GM23248 (cell line): ENCODE measurements around the gene TSPAN13. TPM values are rescaled to one million over a fixed set of nuclear protein-coding genes. Genes with fewer than 3 reads are reported as not detected.

Experiments used
- DNase-seq: peaks from one replicate; pipeline ENCODE4 v3.0.0-alpha.2; 2015
- H2AFZ ChIP-seq: fragments of 200-600 bp; sonication (generic); 2 replicates; pipeline ENCODE4 v1.6.1; 2016; ENCODE audit warnings: antibody characterized with exemption
- H3F3A ChIP-seq: fragments of 200-600 bp; sonication (generic); 2 replicates; pipeline ENCODE4 v1.6.1; 2016; ENCODE audit warnings: mild to moderate bottlenecking, antibody characterized with exemption, mixed run types; ENCODE audit not compliant: insufficient read depth
- H3K27ac ChIP-seq: fragments of 200-600 bp; sonication (generic); 2 replicates; pipeline ENCODE4 v1.5.1; 2016; ENCODE audit warnings: mild to moderate bottlenecking
- H3K27me3 ChIP-seq: fragments of 200-600 bp; sonication (generic); replicated peaks from 2 replicates; pipeline ENCODE4 v1.6.1; 2016; ENCODE audit warnings: mild to moderate bottlenecking; ENCODE audit not compliant: insufficient read depth
- H3K36me3 ChIP-seq: fragments of 200-600 bp; sonication (generic); 2 replicates; pipeline ENCODE4 v1.6.1; 2016; ENCODE audit warnings: low read depth, mild to moderate bottlenecking
- H3K4me1 ChIP-seq: fragments of 200-600 bp; sonication (generic); 2 replicates; pipeline ENCODE4 v1.6.1; 2016; ENCODE audit warnings: mild to moderate bottlenecking; ENCODE audit not compliant: insufficient read depth
- H3K4me2 ChIP-seq: fragments of 200-600 bp; sonication (generic); one replicate; pipeline ENCODE4 v1.6.1; 2016; ENCODE audit warnings: mild to moderate bottlenecking; ENCODE audit not compliant: unreplicated experiment
- H3K4me3 ChIP-seq: fragments of 200-600 bp; sonication (generic); 2 replicates; pipeline ENCODE4 v1.5.1; 2016; ENCODE audit warnings: mild to moderate bottlenecking
- H3K79me2 ChIP-seq: fragments of 200-600 bp; sonication (generic); 2 replicates; pipeline ENCODE4 v1.6.1; 2016; ENCODE audit warnings: mild to moderate bottlenecking; ENCODE audit not compliant: insufficient read depth
- H3K9ac ChIP-seq: fragments of 200-600 bp; sonication (generic); 2 replicates; pipeline ENCODE4 v1.6.1; 2016; ENCODE audit warnings: mild to moderate bottlenecking
- H3K9me2 ChIP-seq: fragments of 200-600 bp; sonication (generic); 2 replicates; pipeline ENCODE4 v1.6.1; 2016; ENCODE audit warnings: mixed run types, mild to moderate bottlenecking, moderate library complexity; ENCODE audit not compliant: insufficient read depth
- H3K9me3 ChIP-seq: fragments of 200-600 bp; sonication (generic); one replicate; pipeline ENCODE4 v1.6.1; 2017; ENCODE audit warnings: low read depth
- H4K20me1 ChIP-seq: fragments of 200-600 bp; sonication (generic); 2 replicates; pipeline ENCODE4 v1.6.0; 2016; ENCODE audit not compliant: insufficient read depth
- EZH2 ChIP-seq: fragments of 200-600 bp; sonication (generic); IDR thresholded peaks from 2 replicates; pipeline ENCODE4 v1.6.1; 2018; ENCODE audit warnings: antibody characterized with exemption, mild to moderate bottlenecking; ENCODE audit not compliant: insufficient read depth, poor library complexity, severe bottlenecking
- EZH2phosphoT487 ChIP-seq: fragments of 200-600 bp; sonication (generic); IDR thresholded peaks from 2 replicates; pipeline ENCODE4 v1.6.1; 2018; ENCODE audit warnings: antibody characterized with exemption, moderate library complexity, mild to moderate bottlenecking, low read depth; ENCODE audit not compliant: insufficient read depth
- WGBS, 2 experiments: methylation state at CpG; one replicate each; pipeline ENCODE4 v1.1.6; 2015 to 2017; ENCODE audit warnings: low lambda C conversion rate in 2 of 2, low coverage in 1 of 2; ENCODE audit errors: missing lambda C conversion rate in 2 of 2; 5-methylcytosine and 5-hydroxymethylcytosine counted together
- in situ Hi-C: fragments of 300-500 bp; cut with MboI; formaldehyde crosslinking; loops from 2 replicates; pipeline ENCODE4 v1.15.0; 2020
- polyA plus RNA-seq: library from polyadenylated mRNA; unstranded; fragments of >200 nt; fragmentation: Nextera tagmentation; extraction: Ambion mirVana; gene quantifications from 2 replicates; pipeline ENCODE4 v1.2.1, GENCODE V29; 2016
- total RNA-seq: library from RNA; depleted of rRNA; stranded (reverse); fragments of >200 nt; shearing (Covaris generic); gene quantifications from 2 replicates; pipeline ENCODE4 v1.2.3, GENCODE V29; 2014; rRNA removed

TSPAN13 gene
- total RNA-seq (4.2 and 6.2 TPM in 2 replicates), polyA plus RNA-seq (9.0 and 10.2 TPM in 2 replicates)

DNA sequence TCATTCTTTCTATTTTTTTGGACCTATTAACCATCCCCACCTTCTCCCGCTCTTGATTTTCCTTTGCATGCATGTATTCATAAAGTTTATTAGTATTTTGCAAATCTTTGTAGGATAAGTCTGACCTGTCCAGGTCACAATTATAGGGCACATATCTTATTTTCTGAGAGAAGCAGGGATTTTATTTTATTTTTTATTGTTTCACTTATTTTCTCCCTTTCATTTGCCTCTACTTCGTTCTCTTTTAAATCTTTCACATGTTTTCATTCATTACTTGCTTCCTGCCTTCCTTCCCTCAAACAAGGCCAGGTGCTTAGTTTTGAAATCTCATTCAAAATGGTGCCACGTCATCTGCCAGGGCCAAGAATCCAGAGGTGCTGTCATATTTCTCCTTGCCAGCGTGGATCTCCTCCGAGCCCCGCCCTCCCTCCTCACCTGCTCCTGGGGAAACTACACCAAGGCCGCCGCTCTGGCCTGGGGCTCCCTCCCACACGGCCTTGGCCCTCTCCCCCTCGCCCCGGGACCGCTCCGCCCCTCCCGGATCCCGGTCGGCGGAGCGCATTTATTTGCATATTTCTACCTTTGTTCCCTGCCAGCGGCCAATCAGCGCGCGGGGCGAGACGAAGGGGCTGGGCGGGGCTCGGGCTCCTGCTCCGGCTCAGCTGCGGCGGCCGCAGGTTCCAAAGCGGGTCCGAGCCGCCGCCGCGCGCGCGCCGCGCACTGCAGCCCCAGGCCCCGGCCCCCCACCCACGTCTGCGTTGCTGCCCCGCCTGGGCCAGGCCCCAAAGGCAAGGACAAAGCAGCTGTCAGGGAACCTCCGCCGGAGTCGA is at the start of gene TSPAN13:
TSS of gene TSPAN13 (plus strand) at position 654 of the 830 bp plus-strand sequence. CDS start 213 bp downstream, outside the sequence.
- Histone ChIP-seq H3F3A (peaks cover 18% of the 10 kb centered on the region), H3K36me3 (no peaks in the 10 kb centered on the region), H3K9me2 (no peaks in the 10 kb centered on the region), H2AFZ (peak within 1 kb of the TSS; percentile 87), H3K27ac (no peak within 1 kb of the TSS), H3K79me2 (no peaks in the 10 kb centered on the region), H3K9me3 (no peaks in the 10 kb centered on the region), H3K4me2 (peak within 1 kb of the TSS; percentile 76), H3K4me3 (peak within 1 kb of the TSS; percentile 75), H3K27me3 (no peaks in the 10 kb centered on the region), H3K4me1 (peaks cover 8% of the 10 kb centered on the region), H4K20me1 (no peaks in the 10 kb centered on the region), H3K9ac (peak within 1 kb of the TSS; percentile 74)
- in situ Hi-C loops: no loop called here
- peak; percentile 80 for DNase-seq
- TF ChIP-seq EZH2phosphoT487: no peak
- no peak for TF ChIP-seq EZH2
- WGBS, 2 experiments: 5 to 8% methylated on average over 29 to 48 of the region's 48 CpGs

GRCh38 chr7:16708511-16708910 is 45.0 kb upstream of the TSPAN13 start:
- H3K4me3 ChIP-seq: peak overlapping the region; percentile 29; the same call in 1 of the 2 replicates
- TF ChIP-seq EZH2 (no peak), EZH2phosphoT487 (no peak)
- H3K9me2 ChIP-seq: no peaks in the 10 kb centered on the region
- H3K36me3 ChIP-seq: peaks cover 14% of the 10 kb centered on the region
- H3K4me1 ChIP-seq: peaks cover 40% of the 10 kb centered on the region
- H3F3A ChIP-seq: peaks cover 44% of the 10 kb centered on the region
- peak overlapping the region; percentile 98 for H3K27ac ChIP-seq
- WGBS, 2 experiments: 9 to 11% methylated on average over 4 of the region's 4 CpGs
- H2AFZ ChIP-seq: peak overlapping the region; percentile 60
- no peaks in the 10 kb centered on the region for H3K9me3 ChIP-seq
- in situ Hi-C loops: no loop called here
- peak overlapping the region; percentile 77 for H3K9ac ChIP-seq
- H3K79me2 ChIP-seq: no peaks in the 10 kb centered on the region
- DNase-seq: peak; percentile 76
- no peaks in the 10 kb centered on the region for H3K27me3 ChIP-seq
- 0 out of 2 replicates have a peak, but pooled peaks cover 3% of the 10 kb centered on the region for H4K20me1 ChIP-seq
- peak overlapping the region; percentile 75 for H3K4me2 ChIP-seq

GRCh38 chr7:16708980-16709379 is 44.6 kb upstream of the TSPAN13 start:
- 0 out of 2 replicates have a peak, but pooled peaks cover 3% of the 10 kb centered on the region for H4K20me1 ChIP-seq
- H3K4me1 ChIP-seq: peaks cover 40% of the 10 kb centered on the region
- peak overlapping the region; percentile 60 for H2AFZ ChIP-seq
- peaks cover 44% of the 10 kb centered on the region for H3F3A ChIP-seq
- 22 to 28% methylated on average over 3 of the region's 3 CpGs for whole genome bisulfite sequencing, 2 experiments
- no peaks in the 10 kb centered on the region for H3K27me3 ChIP-seq
- no peaks in the 10 kb centered on the region for H3K9me2 ChIP-seq
- peak overlapping the region; percentile 75 for H3K4me2 ChIP-seq
- peaks cover 13% of the 10 kb centered on the region for H3K36me3 ChIP-seq
- DNase-seq: peak; percentile 99
- peak overlapping the region; percentile 77 for H3K9ac ChIP-seq
- no peaks in the 10 kb centered on the region for H3K79me2 ChIP-seq
- H3K4me3 ChIP-seq: peak overlapping the region; percentile 29; the same call in 1 of the 2 replicates
- no peak for TF ChIP-seq EZH2
- no peak for TF ChIP-seq EZH2phosphoT487
- H3K9me3 ChIP-seq: no peaks in the 10 kb centered on the region
- peak overlapping the region; percentile 98 for H3K27ac ChIP-seq
- in situ Hi-C loops: no loop called here

DNA sequence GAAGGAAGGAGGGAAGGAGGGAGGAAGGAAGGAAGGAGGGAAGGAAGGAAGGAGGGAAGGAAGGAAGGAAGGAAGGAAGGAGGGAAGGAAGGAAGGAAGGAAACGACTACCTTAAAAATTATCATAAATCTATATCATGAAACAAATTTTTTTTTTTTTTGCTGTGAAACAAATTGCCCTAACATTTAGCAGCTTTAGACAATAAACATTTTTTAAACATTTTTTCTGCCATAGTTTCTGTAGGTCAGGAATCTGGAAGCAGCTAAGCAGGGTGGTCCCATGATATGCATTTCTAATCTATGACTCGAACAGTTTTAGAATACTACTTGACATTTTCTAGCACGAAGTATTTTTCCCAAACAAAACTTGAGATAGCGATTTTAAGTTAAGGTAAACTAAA is 42.9 kb upstream of the TSPAN13 start:
- no peak for DNase-seq
- 95% methylated on average over 3 to 4 of the region's 4 CpGs for WGBS, 2 experiments

More for the DNA sequence above, 42.9 kb upstream of the TSPAN13 start:
- H3K9ac ChIP-seq: no peak overlapping the region
- 0 out of 2 replicates have a peak, but pooled peaks cover 3% of the 10 kb centered on the region for H4K20me1 ChIP-seq
- in situ Hi-C loops: no loop called here
- H3K4me1 ChIP-seq: peaks cover 40% of the 10 kb centered on the region
- H2AFZ ChIP-seq: no peak overlapping the region
- H3K27me3 ChIP-seq: no peaks in the 10 kb centered on the region
- peaks cover 44% of the 10 kb centered on the region for H3F3A ChIP-seq
- 0 out of 2 replicates have a peak, but pooled peaks cover 4% of the 10 kb centered on the region for H3K36me3 ChIP-seq
- H3K79me2 ChIP-seq: no peaks in the 10 kb centered on the region
- H3K9me3 ChIP-seq: no peaks in the 10 kb centered on the region
- H3K4me3 ChIP-seq: no peak overlapping the region
- H3K9me2 ChIP-seq: no peaks in the 10 kb centered on the region
- H3K27ac ChIP-seq: no peak overlapping the region
- TF ChIP-seq EZH2 (no peak), EZH2phosphoT487 (no peak)
- no peak overlapping the region for H3K4me2 ChIP-seq
